RWPE1 (cell line): ENCODE measurements around the gene SAMD7.

Experiments
- CTCF ChIA-PET: fragments of 350-600 bp; sonication (Branson Sonifier 250); formaldehyde crosslinking; extraction: SDS; loops from one replicate; lab custom pipeline; 2021; lab: Yijun Ruan, JAX
- POLR2A ChIA-PET: fragments of 400-600 bp; formaldehyde crosslinking; extraction: SDS; loops from one replicate; lab custom pipeline; 2020; ENCODE audit warnings: antibody characterized with exemption; ENCODE audit not compliant: low non-redundant PET; lab: Yijun Ruan, JAX
- DNase-seq: peaks from one replicate; pipeline ENCODE4 v3.0.0; 2012; ENCODE audit warnings: low spot score
- H3K27ac ChIP-seq: fragments of 450-650 bp; 2 replicates; pipeline ENCODE4 v1.5.1; 2017
- TF ChIP-seq, protein P1 (sequence below): fragments of 450-650 bp; conservative IDR thresholded peaks from 2 replicates; pipeline ENCODE4 v1.5.1; 2017; ENCODE audit warnings: low read depth, mild to moderate bottlenecking

The SAMD7 gene

GRCh38 chr3:169984292-169984691 is 72.9 kb downstream of the SAMD7 start:
- TF ChIP-seq, protein P1, sequence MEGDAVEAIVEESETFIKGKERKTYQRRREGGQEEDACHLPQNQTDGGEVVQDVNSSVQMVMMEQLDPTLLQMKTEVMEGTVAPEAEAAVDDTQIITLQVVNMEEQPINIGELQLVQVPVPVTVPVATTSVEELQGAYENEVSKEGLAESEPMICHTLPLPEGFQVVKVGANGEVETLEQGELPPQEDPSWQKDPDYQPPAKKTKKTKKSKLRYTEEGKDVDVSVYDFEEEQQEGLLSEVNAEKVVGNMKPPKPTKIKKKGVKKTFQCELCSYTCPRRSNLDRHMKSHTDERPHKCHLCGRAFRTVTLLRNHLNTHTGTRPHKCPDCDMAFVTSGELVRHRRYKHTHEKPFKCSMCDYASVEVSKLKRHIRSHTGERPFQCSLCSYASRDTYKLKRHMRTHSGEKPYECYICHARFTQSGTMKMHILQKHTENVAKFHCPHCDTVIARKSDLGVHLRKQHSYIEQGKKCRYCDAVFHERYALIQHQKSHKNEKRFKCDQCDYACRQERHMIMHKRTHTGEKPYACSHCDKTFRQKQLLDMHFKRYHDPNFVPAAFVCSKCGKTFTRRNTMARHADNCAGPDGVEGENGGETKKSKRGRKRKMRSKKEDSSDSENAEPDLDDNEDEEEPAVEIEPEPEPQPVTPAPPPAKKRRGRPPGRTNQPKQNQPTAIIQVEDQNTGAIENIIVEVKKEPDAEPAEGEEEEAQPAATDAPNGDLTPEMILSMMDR = no peak
- no peak overlapping the region for H3K27ac ChIP-seq
- ChIA-PET POLR2A (no interaction called here), CTCF (no interaction called here)
- DNase-seq = no peak
